ENCODE measurements around the gene USP20.

DNA sequence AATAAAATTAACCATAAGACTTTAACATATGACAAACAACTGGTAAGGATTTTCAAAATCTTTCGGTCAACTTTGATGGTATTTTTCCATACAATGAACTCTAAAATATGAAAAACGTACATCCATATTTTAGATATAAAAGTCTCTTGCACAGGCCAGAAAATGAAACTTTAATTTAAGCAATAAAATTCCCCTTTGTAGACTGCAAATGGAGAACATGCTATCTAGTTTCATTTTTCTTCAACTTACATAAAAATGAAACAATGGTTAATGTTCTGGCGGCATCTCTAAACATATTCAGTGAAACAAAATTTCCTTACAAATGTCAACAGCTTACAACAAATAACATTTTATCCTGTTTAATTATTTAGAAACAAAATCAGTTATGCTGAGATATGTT lies 84.0 kb downstream of the USP20 start:
- TF ChIP-seq POLR2A (IDR thresholded peaks at IDR 0.05; ENCODE audit: low read length) (no peak), GATA1 (IDR thresholded peaks at IDR 0.05; ENCODE audit: low read depth, low read length) (no peak)

Measured in erythroblast (primary cell).